RKO (cell line): ENCODE results near the gene NTRK3.

Experiments
- DNase-seq: peaks from one replicate; pipeline ENCODE4 v3.0.0-alpha.2; 2016; ENCODE audit warnings: low spot score

The NTRK3 gene

GRCh38 chr15:87941606-87942005 is 314.9 kb downstream of the NTRK3 start:
- DNase-seq: no peak

GRCh38 chr15:87940768-87941167 is 315.8 kb downstream of the NTRK3 start:
- no peak for DNase-seq

GRCh38 chr15:87939848-87940457 is 316.6 kb downstream of the NTRK3 start:
- no peak for DNase-seq

GRCh38 chr15:87938031-87938430 is 318.5 kb downstream of the NTRK3 start:
- DNase-seq: no peak

GRCh38 chr15:87935583-87935982 is 321.0 kb downstream of the NTRK3 start:
- DNase-seq: no peak

- DNase-seq: no peak
Measured at GRCh38 chr15:87931584-87931983, 325.0 kb downstream of the NTRK3 start.

- no peak for DNase-seq
Measured at GRCh38 chr15:87930457-87930856, 326.1 kb downstream of the NTRK3 start.

GRCh38 chr15:87929841-87930240 is 326.7 kb downstream of the NTRK3 start:
- no peak for DNase-seq

- no peak for DNase-seq
Measured at GRCh38 chr15:87924433-87924832, 332.1 kb downstream of the NTRK3 start.

GRCh38 chr15:87919064-87919463 is 337.5 kb downstream of the NTRK3 start:
- no peak for DNase-seq

- DNase-seq: no peak
Measured at GRCh38 chr15:87917480-87917879, 339.1 kb downstream of the NTRK3 start.

- no peak for DNase-seq
Measured at GRCh38 chr15:87916208-87916607, 340.3 kb downstream of the NTRK3 start.

GRCh38 chr15:87910301-87910700 is 346.2 kb downstream of the NTRK3 start:
- DNase-seq: no peak

GRCh38 chr15:87907676-87908446 is 348.7 kb downstream of the NTRK3 start:
- DNase-seq: no peak

- DNase-seq: no peak
Measured at GRCh38 chr15:87906444-87906843, 350.1 kb downstream of the NTRK3 start.

GRCh38 chr15:87902772-87903426 is 353.6 kb downstream of the NTRK3 start:
- DNase-seq: no peak

GRCh38 chr15:87901926-87902690 is 354.4 kb downstream of the NTRK3 start:
- DNase-seq: no peak

GRCh38 chr15:87901008-87901407 is 355.5 kb downstream of the NTRK3 start:
- no peak for DNase-seq

GRCh38 chr15:87896936-87897335 is 359.6 kb downstream of the NTRK3 start:
- DNase-seq: no peak

GRCh38 chr15:87887177-87887576 is 369.4 kb downstream of the NTRK3 start:
- no peak for DNase-seq

- DNase-seq: no peak
Measured at GRCh38 chr15:87881026-87881425, 375.5 kb downstream of the NTRK3 start.

- no peak for DNase-seq
Measured at GRCh38 chr15:87877822-87878542, 378.6 kb downstream of the NTRK3 start.
